Loucy (cell line): ENCODE results near the gene SLC27A4.
"Not testable (repeated sequence)": the region's sequence is repeated elsewhere in the genome, so short reads cannot be mapped to it uniquely, and the experiment has no call there.

Source experiments
- H2AFZ ChIP-seq: fragments of 200-600 bp; sonication (generic); 2 replicates; pipeline ENCODE4 v1.6.0; 2016; ENCODE audit warnings: antibody characterized with exemption, mild to moderate bottlenecking, low read length, moderate library complexity
- H3F3A ChIP-seq: fragments of 200-600 bp; 2 replicates; pipeline ENCODE4 v1.6.0; 2016; ENCODE audit warnings: antibody characterized with exemption, low read depth, mild to moderate bottlenecking
- H3K27me3 ChIP-seq: fragments of 200-600 bp; sonication (generic); 2 replicates; pipeline ENCODE4 v1.6.1; 2014; ENCODE audit warnings: low read length, mild to moderate bottlenecking; ENCODE audit not compliant: insufficient read depth, poor library complexity, severe bottlenecking
- H3K36me3 ChIP-seq: fragments of 200-600 bp; sonication (generic); 2 replicates; pipeline ENCODE4 v1.6.1; 2016; ENCODE audit warnings: low read length; ENCODE audit not compliant: insufficient read depth
- H3K4me1 ChIP-seq: fragments of 200-600 bp; sonication (generic); 2 replicates; pipeline ENCODE4 v1.5.1; 2014; ENCODE audit warnings: low read length, mild to moderate bottlenecking; ENCODE audit not compliant: insufficient read depth, poor library complexity, severe bottlenecking
- H3K4me2 ChIP-seq: fragments of 200-600 bp; sonication (generic); 2 replicates; pipeline ENCODE4 v1.6.0; 2014; ENCODE audit warnings: antibody characterized with exemption, low read length, low read depth, mild to moderate bottlenecking; ENCODE audit not compliant: poor library complexity, severe bottlenecking
- H3K4me3 ChIP-seq: fragments of 200-600 bp; sonication (generic); 2 replicates; pipeline ENCODE4 v1.5.1; 2014; ENCODE audit warnings: low read length, mild to moderate bottlenecking, mixed read lengths; ENCODE audit not compliant: poor library complexity, severe bottlenecking
- H3K79me2 ChIP-seq: fragments of 200-600 bp; sonication (generic); 2 replicates; pipeline ENCODE4 v1.6.1; 2014; ENCODE audit warnings: low read length; ENCODE audit not compliant: insufficient read depth
- H3K9ac ChIP-seq: fragments of 200-600 bp; sonication (generic); 2 replicates; pipeline ENCODE4 v1.6.0; 2014; ENCODE audit warnings: mild to moderate bottlenecking, low read depth, low read length, moderate library complexity; ENCODE audit not compliant: poor library complexity, severe bottlenecking
- H3K9me2 ChIP-seq: fragments of 200-600 bp; sonication (generic); replicated peaks from 2 replicates; pipeline ENCODE4 v1.6.1; 2016; ENCODE audit warnings: low read depth, low read length, mixed read lengths
- H3K9me3 ChIP-seq: fragments of 200-600 bp; sonication (generic); 2 replicates; pipeline ENCODE4 v1.6.1; 2014; ENCODE audit warnings: mild to moderate bottlenecking, antibody characterized with exemption, low read length, low read depth; ENCODE audit not compliant: insufficient read depth
- H4K20me1 ChIP-seq: fragments of 200-600 bp; sonication (generic); 2 replicates; pipeline ENCODE4 v1.6.0; 2014; ENCODE audit warnings: antibody characterized with exemption, low read length, mild to moderate bottlenecking; ENCODE audit not compliant: insufficient read depth, poor library complexity, severe bottlenecking
- EZH2phosphoT487 ChIP-seq: fragments of 200-600 bp; IDR thresholded peaks from 2 replicates; pipeline ENCODE4 v1.6.1; 2018; ENCODE audit warnings: antibody characterized with exemption, mild to moderate bottlenecking, moderate library complexity, borderline replicate concordance
- TF ChIP-seq, protein P1 (sequence below): fragments of 200-600 bp; sonication (generic); conservative IDR thresholded peaks from 2 replicates; pipeline ENCODE4 v1.5.1; 2014; ENCODE audit warnings: mild to moderate bottlenecking, antibody characterized with exemption, low read length

SLC27A4 gene

DNA sequence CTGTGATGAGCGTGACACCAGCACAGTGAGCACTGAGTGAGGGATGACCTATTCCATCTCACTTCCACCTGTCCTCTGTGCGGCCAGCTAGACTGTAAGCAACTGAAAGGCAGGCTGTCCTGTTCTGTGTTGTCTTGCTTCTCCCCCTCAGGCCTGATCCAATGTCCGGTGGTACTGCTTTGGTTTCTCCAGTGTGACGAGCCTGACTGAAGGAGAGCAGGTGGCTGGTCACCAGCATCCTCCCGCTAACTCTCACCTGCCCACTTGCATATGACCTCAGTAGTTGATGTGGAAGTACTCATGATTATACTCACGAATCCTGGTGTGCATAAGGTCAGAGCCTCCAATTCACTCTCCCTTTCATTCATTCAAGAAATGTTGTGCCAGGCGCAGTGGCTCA is 2.4 kb upstream of the SLC27A4 start:
- Histone ChIP-seq H2AFZ (no peak overlapping the region), H3K79me2 (no peaks in the 10 kb centered on the region), H3K36me3 (no peaks in the 10 kb centered on the region), H3K27me3 (no peaks in the 10 kb centered on the region), H3K4me2 (no peak overlapping the region), H3K9me2 (no peaks in the 10 kb centered on the region), H4K20me1 (no peaks in the 10 kb centered on the region), H3K4me3 (no peak overlapping the region), H3F3A (no peaks in the 10 kb centered on the region), H3K9me3 (no peaks in the 10 kb centered on the region), H3K9ac (no peak overlapping the region), H3K4me1 (peaks cover 6% of the 10 kb centered on the region)
- TF ChIP-seq EZH2phosphoT487 = no peak
- TF ChIP-seq, protein P1, sequence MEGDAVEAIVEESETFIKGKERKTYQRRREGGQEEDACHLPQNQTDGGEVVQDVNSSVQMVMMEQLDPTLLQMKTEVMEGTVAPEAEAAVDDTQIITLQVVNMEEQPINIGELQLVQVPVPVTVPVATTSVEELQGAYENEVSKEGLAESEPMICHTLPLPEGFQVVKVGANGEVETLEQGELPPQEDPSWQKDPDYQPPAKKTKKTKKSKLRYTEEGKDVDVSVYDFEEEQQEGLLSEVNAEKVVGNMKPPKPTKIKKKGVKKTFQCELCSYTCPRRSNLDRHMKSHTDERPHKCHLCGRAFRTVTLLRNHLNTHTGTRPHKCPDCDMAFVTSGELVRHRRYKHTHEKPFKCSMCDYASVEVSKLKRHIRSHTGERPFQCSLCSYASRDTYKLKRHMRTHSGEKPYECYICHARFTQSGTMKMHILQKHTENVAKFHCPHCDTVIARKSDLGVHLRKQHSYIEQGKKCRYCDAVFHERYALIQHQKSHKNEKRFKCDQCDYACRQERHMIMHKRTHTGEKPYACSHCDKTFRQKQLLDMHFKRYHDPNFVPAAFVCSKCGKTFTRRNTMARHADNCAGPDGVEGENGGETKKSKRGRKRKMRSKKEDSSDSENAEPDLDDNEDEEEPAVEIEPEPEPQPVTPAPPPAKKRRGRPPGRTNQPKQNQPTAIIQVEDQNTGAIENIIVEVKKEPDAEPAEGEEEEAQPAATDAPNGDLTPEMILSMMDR = no peak

DNA sequence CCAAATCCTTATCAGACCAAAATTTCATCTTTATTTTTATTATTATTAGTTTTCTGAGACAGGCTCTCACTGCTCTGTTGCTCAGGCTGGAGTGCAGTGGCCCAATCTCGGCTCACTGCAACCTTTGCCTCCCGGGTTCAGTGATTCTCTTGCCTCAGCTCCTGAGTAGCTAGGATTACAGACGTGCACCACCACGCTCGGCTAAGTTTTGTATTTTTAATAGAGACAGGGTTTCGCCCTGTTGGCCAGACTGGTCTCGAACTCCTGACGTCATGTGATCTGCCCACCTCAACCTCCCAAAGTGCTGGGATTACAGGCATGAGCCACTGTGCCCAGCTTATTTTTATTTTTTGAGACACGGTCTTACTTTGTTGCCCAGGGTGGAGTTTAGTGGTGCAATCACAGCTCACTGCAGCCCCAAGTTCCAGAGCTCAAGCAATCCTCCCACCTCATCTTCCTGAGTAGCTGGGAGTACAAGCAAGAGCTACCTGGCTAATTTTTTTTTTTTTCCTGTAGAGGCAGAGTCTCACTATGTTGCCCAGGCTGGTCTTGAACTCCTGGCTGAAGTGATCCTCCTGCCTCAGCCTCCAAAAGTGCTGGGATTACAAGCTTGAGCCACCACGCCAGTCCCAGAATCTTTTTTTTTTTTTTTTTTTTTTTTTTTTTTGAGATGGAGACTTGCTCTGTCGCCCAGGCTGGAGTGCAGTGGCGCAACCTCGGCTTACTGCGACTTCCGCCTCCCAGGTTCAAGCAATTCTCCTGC is 1.3 kb upstream of the SLC27A4 start:
- not testable (repeated sequence) for H3K9me2 ChIP-seq, H3K4me3 ChIP-seq, H3K36me3 ChIP-seq, H3F3A ChIP-seq, H3K79me2 ChIP-seq, H3K9me3 ChIP-seq, H3K9ac ChIP-seq, H3K4me2 ChIP-seq, H3K4me1 ChIP-seq, H3K27me3 ChIP-seq, H4K20me1 ChIP-seq, H2AFZ ChIP-seq

DNA sequence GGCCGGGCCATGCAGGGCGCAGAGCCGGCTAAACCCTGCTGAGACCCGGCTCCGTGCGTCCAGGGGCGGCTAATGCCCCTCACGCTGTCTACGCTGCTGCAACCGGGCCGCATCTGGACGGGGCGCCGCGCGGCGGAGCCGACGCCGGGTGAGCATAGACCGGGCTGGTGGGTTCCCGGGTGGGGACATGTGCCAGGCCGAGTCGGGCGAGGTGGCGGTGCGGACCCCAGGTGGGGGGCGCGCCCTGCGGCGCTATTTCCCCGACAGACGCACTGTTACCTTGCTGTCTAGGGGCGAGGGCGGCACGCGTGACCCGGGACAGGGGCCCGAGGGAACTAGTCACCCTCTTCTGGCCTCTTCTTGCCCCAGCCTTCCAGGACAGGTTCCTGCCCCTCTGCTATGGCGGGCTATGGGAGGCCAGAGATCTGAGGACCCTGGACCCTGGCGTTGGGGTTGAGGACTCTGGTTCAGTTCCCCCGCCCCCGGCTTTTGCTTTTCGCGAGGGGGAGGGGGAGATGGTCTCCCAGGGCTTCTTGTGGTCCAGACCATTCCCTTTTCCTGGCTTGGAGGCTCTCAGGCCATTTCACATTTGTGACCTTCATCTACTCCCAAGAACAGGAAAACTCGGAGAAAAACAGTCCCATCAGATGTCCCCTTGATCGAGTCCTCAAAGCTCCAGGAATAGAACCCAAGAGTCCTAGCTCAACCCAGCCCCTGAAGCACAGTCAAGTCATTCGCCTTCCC is 536 bp downstream of the SLC27A4 start:
- Histone ChIP-seq H4K20me1 (no peaks in the 10 kb centered on the region), H3K27me3 (no peaks in the 10 kb centered on the region), H3F3A (no peaks in the 10 kb centered on the region), H2AFZ (peak overlapping the region; percentile 68), H3K4me3 (peak overlapping the region; percentile 76), H3K4me2 (peak overlapping the region; percentile 97), H3K9me3 (no peaks in the 10 kb centered on the region), H3K9ac (peak overlapping the region; percentile 65), H3K4me1 (peaks cover 6% of the 10 kb centered on the region), H3K9me2 (no peaks in the 10 kb centered on the region), H3K36me3 (no peaks in the 10 kb centered on the region), H3K79me2 (no peaks in the 10 kb centered on the region)
- no peak for TF ChIP-seq EZH2phosphoT487
- TF ChIP-seq, protein P1 = no peak
